SW 1271 (cell line): ENCODE data around the gene KRT31.
"Not testable (repeated sequence)": the region's sequence is repeated elsewhere in the genome, so short reads cannot be mapped to it uniquely, and the experiment has no call there.

Source experiments
- DNase-seq, 2 experiments: peaks; one replicate each; lab custom pipeline; 2025; lab: John Stamatoyannopoulos, UW

KRT31 gene

DNA sequence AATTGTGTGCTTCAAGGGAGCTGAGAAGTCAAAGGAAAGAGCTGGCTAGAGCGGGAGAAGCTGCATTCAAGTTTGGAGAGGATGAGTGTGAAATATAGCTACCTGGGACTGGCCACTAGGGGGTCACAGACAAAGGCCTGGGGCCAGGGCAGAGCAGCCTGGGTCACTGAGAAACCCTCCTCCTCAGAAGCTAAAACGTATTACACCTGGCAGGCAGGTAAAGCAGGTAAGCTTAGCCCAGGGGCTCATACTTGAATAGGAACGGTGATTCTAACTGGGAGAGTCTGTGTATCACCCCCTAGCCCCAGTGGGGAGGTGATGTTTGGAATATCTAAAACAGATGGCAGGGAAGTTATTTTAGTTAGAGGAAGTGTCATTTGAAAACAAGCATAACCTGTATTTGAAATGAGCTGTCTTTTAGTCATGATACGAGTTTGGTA is 20.2 kb upstream of the KRT31 start:
- no peak for DNase-seq

DNA sequence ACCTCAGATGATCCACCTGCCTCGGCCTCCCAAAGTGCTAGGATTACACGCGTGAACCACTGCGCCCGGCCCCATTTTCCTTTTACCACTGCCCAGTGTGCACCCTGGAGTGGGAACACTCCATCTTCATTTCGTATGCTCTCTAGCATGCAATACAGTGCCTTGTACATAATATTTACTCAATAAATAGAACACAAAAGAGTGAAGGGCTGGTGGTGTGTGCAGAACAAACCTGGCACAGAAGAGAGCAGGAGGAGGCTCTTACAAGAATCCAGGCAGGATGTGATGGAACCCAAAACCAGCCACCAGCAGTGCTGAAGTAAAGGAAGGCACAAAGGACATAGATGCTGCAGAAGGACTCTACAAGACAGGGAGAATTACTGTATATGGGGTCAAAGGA is 19.7 kb upstream of the KRT31 start:
- DNase-seq, result no peak

- DNase-seq, result no peak
These were observed 19.1 kb upstream of the KRT31 start for GRCh38 chr17:41416479-41416878.

GRCh38 chr17:41415833-41416335 is 18.5 kb upstream of the KRT31 start:
- DNase-seq, result no peak

- DNase-seq, result no peak
These were observed 18.0 kb upstream of the KRT31 start for GRCh38 chr17:41415411-41415810.

GRCh38 chr17:41413982-41414381 is 16.6 kb upstream of the KRT31 start:
- no peak for DNase-seq

DNA sequence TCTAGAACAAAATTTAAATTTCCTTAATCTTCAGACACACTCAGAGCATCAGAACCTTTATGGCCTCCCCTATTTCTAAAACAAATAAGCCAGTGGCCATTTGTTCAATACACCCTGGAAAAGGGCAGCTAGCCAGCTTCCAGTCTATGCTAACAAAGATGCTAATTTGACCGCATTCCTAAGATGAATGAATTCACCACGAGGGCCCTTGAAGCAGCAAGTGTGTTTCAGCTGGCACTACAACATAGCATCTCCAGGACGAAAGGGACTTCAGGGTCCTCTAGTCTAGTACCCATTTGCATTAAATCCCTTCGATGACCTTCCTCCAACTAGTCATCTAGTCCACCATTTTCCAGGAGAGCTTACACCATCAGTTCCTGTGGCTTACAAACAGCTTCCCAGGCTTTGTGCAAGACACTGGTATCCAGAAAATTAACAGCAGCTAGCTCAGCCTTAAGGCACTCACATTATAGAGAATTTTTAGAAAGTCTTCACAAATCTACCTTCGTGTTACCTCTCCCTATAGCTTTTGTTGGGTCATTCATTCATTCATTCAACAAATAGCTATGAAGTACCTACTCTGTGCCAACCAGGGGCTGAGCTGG is 16.0 kb upstream of the KRT31 start:
- DNase-seq, result no peak

DNA sequence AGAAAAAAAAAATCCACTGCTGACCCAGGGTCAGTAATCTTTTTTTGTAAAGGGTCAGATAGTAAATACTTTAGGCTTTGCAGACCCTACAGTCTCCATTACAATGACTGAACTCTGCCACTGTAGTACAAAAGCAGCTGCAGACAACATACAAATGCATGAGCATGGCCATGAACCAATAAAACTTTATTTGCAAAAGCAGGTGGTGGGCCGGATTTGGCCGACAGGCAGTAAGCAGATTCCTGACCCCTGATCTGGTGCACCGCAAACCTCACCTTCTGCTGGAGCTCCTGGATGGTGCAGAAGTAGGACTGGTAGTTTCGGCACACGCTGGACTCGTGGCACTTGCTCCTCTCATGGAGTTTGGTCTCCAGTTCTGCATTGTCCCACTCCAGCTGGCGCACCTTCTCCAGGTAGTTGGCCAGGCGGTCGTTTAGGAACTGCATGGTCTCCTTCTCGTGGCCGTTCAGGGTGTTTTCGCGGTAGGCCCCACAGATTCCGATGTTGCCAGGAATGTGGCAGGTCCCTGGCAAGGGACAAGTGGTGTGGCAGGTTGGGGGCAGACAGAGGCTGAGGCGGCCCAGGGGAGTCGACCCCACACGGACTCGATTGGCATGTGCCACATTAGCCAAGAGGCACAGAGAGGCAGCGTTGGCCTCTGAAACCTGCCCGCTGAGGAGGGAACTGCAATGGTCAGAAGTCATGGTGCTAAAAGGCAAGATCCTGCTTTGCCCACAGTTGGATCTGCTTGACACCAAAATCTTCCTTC is 13.8 kb upstream of the KRT31 start:
- DNase-seq, result no peak

GRCh38 chr17:41407226-41407625 is 9.8 kb upstream of the KRT31 start:
- DNase-seq, result no peak

- no peak for DNase-seq
These were observed 8.8 kb upstream of the KRT31 start for GRCh38 chr17:41406205-41406604.

DNA sequence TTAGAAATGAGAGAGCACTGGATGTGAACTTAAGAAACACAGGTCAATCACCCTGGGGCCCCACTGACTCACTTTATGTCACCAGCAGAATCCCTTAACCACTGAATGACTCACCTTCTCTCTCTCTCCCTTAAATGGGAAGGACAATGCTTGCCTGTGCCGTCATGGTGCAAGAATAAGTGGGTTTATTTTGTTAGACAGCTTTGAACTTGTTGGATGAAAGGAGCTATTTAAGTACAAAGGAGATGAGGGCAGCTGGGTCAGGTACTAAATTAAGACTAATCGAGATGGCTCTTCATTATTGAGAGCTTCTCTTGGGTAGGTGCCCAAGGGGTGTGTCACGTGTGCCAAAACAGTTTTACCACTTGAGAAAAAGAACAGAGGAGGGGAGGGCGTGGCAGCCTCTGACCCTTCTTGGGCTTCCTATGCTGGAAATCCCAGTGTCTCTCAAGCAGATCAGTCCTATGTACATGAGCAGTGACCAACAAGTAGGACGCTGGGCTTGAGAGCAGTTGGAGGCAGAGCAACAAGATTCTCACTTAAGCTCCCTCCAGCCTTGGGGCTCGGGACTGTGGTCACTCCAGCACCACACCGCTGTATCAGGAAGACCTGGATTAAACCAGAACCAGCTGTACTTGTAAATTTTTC is 6.7 kb upstream of the KRT31 start:
- peak; percentile 39 to 84 for DNase-seq

DNA sequence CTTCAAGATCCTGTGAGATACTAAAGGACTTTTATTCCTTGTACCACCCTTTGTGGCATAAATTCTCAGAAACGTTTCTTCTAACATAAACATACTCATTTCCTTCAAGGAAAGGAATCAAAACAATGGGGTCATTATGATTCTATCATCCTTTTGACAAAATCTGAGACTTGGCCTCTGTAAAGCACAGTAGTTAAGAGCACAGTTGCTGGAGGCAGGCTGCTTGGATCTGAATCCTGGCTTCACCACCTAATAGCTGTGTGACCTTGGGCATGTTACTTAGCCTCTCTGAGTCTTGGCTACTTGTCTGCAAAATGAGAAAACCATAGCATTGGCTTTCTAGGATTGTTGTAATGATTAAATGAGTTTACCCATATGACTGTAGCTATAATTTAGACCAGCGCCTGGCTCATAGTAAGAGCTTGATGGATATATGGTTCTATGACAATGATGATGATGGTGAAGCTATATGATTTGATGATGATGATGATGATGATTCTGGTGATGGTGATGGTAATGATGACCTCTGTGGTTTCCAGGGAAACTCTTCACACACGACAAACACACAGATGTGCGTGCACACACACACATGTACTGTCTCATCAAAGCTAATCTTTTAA is 6.1 kb upstream of the KRT31 start:
- no peak for DNase-seq

DNA sequence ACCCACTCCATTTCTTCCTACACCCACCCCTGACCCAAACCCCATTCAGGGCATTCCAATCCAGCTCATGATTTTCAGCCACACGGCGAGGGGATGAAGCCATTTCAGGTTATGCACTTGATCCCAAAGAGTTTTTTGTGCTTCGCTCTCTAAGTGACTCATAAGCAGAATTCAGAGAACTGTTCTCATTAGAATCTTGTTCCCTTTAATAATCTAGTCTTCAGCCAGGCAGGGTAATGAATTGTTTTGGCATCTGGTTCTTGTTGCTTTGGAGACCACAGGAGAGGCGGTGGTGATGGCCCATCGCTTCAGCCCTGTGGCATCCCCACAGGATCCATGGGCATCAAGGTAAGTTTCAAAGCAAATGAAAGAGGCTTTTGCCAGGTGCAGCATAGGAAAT is 4.8 kb upstream of the KRT31 start:
- no peak for DNase-seq

GRCh38 chr17:41396340-41396739 is 1.1 kb downstream of the KRT31 start:
- no peak for DNase-seq

DNA sequence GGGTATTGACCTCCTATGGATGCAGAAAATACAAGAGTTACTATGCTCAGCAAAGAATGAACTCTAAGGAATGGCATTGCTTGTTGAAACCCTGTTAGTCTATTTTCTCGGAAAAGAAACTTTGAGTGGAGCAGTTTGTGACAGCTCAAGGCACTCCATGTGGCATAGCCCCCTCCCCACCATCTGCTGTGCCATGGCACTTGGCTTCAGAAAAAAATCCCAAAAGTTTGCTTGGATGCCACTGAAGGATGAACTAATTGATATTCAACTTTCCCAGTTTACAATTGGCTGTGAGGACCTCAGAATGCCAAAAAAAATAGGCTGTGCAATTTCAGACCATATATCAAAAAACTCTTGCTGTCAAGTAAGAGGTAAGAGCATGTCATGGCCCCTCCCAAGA is 1.8 kb downstream of the KRT31 start:
- no peak for DNase-seq

DNA sequence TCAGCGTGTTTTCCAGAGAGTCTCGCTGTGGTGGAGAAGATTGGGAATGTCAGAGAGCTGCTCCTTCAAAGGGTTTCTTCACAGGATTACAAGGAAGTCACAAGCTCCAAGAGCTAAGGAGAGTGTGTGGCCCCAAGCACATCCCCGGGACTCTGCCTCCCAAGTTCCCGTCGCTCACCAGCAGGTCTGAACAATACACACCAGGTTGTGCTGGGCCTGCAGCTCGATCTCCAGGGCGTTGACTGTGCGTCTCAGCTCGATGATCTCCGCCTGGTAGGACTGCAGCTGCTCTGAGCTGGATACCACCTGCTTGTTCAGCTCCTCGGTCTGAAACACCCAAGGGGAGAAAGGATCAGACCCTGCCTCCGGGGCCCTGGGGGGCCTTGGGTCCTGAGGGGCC is 2.4 kb downstream of the KRT31 start:
- DNase-seq, result not testable (repeated sequence)

GRCh38 chr17:41394254-41394996 is 3.0 kb downstream of the KRT31 start:
- DNase-seq, result no peak

- no peak for DNase-seq
These were observed 3.6 kb downstream of the KRT31 start for GRCh38 chr17:41393826-41394225.

GRCh38 chr17:41393294-41393693 is 4.1 kb downstream of the KRT31 start:
- DNase-seq, result no peak

- no peak for DNase-seq
These were observed 5.1 kb downstream of the KRT31 start for GRCh38 chr17:41392278-41392677.

DNA sequence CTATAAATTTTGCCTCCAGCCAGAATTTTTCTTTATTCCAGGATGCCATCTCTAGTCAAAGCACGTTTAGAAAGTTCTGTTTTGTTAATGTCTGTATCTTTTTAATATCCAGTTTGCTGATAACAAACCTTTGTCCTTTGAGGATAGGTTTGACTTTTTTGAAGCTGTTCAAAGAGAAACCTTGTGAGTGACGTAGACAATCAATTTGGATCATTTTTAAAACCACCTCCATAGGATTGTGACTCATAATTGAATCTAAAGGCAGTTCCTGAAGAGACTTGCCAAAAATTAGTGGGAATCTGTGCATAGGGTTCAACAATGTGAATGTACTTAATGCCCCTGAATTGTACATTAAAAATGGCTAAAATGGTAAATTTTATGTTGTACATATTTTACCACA is 5.9 kb downstream of the KRT31 start:
- DNase-seq, result no peak

DNA sequence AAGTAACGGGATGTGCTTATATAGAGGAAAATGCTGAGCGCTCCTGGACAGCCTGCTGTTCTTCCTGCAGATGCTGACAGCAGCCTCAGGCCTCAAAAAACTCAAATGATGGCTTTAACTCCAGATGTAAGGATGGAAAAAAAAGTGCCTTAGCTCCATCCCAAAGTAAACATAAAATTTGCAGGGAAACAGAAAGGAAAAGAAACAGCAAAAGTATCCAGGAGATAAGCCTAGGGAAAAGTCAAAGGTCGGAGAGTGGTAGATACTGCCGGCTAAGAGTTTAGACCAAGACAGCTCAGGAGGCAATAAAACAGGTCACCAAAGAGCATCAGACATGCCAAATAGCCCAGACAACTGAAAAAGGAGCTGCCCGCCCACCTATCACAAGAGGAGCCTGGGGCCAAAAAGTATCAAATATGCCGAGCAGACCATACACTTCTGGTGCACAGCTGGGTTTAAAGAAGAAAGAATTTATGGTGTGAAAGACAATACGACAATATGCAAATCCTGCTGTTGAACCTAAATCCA is 6.9 kb downstream of the KRT31 start:
- no peak for DNase-seq
